Stimulated activated CD4-positive, alpha-beta T cell treated with anti-CD3 and anti-CD28 coated beads, TNF-alpha, amount 100 ng/mL, for 4 hours (primary cell): ENCODE measurements around the gene WWOX.

ENCODE experiments used
- DNase-seq, 3 experiments: peaks; one replicate each; pipeline ENCODE4 v3.0.0-alpha.2; 2020; ENCODE audit warnings: low read depth in 3 of 3

The WWOX gene

DNA sequence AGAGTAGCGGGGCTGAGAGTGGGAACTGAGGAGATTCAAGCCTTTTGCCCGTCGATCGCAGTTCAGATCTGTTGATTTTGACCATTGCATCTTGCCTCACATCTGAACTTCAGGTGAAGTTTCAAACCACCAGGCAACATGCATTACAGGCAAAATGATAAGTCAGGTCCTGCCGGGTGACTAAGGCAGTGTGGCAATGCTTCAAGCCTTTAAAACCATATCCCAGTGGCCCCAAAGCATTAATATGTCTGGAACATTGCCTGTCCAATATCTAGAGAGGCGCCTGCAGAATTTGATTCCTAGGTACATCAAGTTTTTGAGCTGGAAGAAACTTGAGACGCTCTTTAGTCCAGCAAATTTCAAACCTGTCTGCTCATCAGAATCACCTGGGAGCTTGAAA, 998.3 kb downstream of the WWOX start:
- DNase-seq = no peak

DNA sequence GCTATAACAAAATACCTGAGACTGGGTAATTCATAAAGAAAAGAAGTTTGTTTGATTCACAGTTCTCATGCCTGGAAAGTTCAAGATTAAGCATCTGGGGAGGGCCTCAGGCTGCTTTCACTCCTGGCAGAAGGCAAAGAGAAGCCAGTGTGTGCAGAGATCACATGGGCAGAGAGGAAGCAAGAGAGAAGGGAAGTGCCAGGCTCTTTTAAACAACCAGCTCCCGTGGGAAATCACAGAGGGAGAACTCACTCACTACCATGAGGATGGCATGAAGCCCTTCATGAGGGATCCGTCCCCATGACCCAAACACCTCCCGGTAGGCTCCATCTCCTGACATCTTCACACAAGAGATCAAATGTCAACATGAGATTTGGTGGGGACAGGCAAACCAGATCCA, 999.5 kb downstream of the WWOX start:
- DNase-seq = no peak

DNA sequence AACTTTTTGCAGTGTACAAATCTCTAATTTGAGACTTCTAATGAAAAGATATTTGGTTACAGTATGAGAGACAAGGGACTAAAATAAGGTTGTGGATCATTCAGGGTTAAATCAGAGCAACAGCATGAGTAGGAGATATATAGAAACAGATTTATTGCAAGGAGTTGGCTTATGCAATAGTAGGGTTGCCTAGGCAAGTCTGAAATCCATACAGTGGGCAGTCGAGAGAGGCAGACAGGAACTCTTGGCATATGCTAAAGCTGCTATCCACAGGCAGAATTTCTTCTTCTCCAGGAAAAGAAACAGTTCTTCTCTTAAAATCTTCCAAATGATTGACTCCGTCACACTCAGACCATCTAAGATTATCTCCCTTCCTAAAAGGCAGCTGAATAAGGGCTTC, 1000.3 kb downstream of the WWOX start:
- DNase-seq = no peak

DNA sequence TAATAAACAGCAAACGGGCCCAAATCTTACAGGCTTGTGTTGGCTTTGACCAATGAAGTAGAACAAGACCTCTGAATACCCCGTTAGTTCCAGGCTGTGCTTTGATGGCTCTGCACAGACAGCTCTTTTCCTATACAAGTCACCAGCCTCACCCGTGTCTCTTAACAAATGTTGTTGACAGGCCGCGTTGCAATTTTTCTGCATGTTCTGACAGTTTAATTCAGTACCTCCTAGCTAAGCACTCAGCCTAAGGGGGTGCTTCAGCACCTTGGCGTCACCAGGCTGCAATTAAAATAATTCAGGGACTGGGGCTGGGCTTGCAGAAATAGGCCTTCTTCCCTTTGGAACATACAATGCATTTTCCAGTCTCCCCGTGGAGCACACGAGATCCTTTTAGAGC, 1001.0 kb downstream of the WWOX start:
- no peak for DNase-seq

DNA sequence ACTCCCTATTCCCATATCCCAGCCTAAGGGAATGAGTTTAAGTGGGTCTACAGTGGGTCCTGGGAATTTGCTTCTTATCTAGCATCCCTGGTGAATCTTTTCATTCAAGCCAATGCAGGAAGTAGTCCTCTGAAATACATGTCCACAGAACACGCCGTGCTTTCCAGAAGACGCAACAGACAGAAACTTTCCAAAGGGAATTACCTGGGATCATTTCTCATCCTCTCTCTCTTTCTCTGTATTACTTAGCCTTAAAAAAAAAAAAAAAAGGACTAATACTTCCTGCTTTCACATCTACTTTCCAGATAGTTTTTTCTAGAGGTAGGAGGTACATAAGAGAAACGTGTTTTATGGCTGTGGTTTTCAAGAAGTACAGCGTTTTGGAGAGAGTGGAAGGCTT, 1002.0 kb downstream of the WWOX start:
- no peak for DNase-seq

DNA sequence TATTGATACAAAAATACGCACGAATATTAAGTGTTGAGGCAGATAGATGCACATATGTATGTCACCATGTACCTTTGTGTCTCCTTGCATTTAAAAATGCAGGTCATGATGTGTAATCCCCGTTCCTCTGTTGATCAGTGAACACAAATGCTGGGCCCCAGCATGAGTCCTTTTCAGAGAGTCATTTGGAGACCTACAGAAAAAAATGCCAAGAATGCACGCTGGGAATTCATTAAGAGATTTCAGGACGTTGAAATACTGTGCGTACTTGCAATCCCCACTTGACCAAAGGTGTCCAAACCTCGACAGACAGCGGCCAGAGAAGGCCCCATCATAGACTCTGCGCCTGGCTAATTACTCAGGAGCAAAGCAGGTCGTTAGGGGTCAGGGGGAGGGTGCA, 1005.1 kb downstream of the WWOX start:
- DNase-seq = no peak

DNA sequence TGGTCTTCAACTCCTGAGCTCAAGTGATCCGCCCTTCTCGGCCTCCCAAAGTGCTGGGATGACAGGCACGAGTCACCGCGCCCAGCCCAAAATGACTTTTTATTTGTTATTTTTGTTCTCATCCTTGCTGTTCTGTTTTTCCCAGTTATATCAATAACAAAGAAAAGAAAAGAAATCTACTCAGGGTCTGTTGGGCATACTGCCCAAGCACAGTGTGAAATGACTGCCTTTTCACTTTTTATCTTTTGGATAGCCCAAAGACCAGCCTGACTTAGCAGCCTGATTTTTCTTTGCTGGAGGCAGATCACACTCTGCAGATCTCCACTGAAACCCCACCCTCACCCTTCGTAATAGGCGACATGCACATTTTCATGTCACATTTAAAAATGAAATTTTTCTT, 1007.8 kb downstream of the WWOX start:
- no peak for DNase-seq

DNA sequence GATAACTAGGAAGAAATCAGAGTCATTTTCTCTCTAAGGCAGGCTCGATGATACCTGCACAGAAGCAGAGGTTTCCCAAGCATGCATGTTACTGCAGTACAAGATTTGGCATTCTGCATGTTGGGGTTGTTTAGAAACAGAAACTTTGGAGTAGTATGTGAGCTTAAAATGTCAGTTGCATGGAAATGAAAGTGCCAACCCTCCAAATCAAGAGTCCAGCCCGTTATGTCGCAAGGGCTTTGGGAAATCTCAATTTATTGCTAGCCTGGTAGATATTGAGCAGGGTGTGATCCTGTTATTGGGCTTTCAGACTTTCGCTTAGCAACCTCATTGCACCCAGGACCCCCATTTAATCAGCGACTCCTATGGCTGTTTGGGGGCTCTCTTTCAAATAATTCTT, 1010.3 kb downstream of the WWOX start:
- no peak for DNase-seq

DNA sequence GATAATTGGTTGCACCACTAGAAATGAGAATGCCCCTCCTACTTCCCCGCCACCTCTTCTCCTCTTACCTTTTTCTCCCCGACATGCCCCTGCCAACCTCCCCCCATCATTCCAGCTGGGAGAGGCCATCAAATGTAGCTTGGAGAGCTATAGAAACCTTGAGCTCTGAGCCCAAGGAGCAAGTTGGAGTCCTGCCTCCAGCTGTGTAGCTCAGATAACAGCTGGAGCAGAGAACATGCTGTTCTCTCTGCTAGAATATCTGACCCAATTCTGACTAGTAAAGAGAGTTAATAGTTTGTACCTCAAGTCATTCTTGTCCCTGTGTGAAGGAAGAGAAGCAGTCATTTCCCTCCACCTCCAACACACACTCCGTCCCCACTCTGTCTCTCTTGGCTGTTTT, 1010.8 kb downstream of the WWOX start:
- no peak for DNase-seq

DNA sequence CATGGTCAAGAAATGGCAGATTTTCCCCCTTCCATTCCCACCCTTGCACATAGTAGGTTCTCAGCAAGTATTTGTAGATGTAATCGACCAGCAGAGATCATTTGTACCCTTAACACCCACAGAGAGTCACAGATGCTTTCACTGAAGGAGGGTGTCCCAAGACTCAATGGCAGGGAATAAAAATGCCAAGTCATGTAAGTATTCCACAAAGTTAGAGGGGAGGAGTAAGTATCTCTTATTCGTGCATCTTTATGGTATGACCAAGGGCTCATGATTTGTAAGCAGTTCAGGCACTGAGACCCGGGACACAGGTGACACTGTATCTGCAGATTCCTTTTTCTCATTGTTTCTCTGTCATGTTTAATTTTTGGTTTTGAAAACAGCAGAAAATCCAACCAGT, 1011.5 kb downstream of the WWOX start:
- DNase-seq = no peak

DNA sequence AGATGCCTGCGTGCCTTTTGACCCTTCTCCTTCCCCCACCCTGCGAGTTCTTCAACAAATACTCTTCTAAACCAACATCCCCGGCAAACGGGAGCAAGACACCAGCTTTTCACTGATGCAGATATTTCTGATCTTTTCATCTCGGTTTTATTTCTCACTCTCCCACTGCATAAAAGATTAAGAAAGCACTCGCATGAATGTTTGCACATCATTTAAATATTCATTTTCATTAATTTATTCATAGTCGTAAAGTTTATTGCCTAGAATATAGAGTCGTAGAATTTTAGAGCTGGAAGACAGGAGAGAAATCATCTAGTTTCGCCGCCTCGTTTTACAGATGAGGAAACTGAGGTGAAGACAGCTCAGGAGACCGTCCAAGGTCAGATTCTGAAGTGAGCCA, 1013.0 kb downstream of the WWOX start:
- no peak for DNase-seq

DNA sequence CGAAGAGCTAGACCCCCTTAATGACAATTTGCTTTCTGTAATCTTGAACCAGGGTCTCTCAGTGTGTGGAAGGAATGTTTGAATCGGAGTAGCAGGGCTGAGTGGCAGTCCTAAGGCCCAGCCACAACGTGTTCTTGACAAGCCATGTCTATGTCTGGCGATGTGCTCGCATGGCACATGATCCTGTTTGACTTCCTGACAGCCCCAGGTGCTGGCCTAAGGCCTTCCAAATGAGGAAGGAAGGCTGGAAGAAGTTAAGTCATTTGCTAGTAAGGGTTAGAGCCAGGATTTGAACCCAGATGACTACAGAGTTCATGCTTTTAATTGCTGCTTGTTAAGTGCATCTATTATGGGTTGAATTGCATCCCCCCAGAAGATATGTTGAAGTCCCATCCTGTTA, 1014.4 kb downstream of the WWOX start:
- DNase-seq = no peak

DNA sequence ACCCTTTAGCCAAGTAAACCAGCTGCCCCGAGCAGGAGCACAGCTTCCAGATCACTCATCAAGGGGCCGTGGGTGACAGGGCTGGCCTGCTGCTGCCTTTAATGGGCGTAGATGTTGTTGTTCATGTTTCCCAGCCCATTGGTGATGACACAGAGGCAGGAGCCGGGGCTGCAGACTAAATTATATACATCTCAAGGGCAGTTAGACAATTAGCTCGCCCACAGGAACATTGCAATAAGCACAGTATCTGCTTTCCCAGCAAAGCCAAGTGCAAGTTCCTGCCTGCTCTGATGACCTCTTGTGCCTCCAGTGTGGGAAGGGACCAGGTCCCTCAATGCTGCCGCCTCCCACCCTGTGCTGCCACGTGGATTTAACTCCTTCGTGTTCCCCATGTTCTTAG, 1015.3 kb downstream of the WWOX start:
- DNase-seq = no peak

DNA sequence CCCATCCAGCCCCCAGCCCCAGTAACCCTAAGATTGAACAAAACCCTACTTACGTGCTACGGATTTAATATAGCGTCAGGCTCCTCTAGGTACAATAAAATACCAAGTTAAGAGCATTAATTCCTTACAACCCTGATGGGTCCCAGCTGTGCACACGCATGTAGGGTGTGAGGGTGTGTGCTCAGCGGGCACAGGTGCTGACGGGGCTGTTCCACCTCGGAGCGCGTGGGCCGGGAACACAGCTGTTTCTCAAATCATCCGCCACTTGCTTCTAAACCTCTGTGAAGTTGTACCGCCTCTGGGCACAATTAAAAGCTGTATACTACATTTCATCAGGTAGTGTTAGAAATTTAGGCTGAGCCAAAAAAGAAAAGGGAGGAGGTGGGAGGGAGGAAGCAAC, 1022.5 kb downstream of the WWOX start:
- DNase-seq = no peak

DNA sequence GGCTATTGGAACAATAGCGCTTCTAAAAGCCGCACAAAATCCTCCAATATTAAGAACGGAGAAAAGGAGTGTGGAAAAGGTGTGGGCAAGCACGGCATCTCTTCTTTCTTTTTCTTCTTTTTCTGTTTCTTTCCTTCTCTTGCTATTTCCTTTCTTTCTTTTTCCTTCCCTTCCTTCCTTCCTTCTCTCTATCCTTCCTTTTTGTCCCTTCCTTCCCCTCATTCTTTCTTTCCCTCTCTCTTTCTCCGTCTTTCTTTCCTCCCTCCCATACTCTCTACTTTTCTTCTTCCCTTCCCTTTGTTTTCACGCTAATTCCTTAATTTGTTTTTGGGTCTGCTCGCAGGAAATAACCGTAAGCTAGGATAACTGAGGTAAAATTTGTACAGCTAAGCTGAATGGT, 1022.9 kb downstream of the WWOX start:
- DNase-seq = no peak

DNA sequence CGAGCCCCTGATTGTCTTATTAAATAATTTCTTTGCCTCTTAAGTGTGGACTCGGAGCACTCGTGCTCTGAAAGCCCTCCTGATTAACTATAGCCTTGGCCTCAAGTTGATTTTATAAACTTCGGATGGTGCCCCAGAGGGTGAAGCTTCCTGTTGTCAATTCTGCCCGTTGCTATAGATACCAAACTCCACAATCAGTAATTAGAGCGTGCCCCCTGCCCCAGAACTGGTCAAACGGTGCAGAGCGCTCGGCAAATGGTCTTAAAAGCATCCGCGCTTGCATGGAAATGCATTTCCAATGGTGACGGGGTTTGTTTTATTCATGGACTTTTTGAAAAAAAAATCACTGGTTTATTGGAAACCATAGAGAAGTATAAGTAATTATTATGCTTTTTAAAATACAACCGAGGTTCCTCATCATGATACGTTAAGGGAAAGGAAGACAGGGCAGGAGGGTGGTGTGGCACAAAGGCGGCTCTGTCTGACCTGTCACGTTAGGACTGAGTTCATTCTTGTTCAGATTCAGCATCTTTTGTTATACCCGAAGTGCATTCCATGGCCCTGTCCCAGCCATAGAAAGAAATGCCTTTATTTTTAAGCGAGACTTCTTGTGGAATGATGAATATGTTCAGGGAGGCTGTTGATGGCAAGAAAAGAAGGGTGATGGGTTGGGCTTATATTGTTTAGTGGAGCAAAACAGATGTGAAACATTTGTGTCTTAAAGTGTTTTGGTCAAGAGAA, 1024.7 kb downstream of the WWOX start:
- DNase-seq = no peak

DNA sequence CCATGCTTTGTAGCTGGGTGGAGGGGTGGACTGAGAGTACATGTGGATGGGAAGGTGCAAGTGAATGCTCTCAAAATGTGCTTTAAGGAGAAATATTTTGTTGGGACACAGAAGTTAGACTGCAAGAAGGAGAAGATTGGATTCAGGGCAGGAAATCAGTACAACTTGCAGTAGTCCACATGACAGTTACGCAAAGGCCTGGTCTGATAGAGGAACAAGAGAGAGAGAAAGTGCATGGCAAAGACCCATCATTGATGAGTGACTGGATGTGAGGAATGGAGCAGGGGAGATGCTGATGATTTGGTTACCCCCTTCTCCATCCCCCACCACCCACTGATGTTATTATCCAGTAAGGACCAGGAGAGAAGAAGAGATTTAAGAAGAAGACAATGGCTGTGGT, 1028.3 kb downstream of the WWOX start:
- DNase-seq = no peak

DNA sequence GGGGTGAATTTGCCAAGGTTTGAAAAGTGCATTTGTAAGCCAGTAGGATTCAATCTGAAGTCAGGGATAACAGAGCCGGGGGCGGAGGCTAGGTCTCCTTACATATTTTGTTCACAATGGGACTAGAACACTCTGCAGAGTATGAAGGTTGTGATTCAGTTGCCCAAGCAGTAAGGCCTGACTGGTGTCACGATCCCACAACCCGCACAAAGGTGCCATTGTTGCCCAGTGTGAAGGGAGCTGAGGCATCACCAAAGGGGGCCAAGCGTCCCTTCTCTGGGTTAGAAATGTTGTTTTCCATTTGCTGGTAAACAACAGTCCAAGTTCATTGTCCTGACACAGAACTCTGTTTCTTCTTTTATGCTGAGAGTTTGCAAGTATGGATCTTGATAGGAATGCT, 1029.3 kb downstream of the WWOX start:
- DNase-seq = no peak

DNA sequence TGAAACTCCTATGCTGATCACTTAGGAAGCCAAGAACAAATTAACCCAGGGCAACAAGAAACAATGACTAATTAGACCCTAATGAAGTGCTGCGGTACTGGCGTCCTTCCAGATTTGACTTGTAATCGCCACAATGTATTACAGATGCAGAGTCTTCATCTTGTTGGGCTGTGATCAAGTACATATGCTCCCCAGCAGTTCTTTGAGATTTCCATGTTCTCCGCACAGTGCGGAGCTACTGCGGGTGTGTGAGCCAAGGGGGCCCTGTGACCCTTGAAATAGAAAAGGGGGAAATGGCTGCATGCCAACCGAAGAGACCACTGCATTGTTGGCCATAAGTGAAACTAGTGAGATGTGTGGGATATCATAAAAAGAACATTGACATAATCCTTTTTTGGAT, 1031.2 kb downstream of the WWOX start:
- no peak for DNase-seq

DNA sequence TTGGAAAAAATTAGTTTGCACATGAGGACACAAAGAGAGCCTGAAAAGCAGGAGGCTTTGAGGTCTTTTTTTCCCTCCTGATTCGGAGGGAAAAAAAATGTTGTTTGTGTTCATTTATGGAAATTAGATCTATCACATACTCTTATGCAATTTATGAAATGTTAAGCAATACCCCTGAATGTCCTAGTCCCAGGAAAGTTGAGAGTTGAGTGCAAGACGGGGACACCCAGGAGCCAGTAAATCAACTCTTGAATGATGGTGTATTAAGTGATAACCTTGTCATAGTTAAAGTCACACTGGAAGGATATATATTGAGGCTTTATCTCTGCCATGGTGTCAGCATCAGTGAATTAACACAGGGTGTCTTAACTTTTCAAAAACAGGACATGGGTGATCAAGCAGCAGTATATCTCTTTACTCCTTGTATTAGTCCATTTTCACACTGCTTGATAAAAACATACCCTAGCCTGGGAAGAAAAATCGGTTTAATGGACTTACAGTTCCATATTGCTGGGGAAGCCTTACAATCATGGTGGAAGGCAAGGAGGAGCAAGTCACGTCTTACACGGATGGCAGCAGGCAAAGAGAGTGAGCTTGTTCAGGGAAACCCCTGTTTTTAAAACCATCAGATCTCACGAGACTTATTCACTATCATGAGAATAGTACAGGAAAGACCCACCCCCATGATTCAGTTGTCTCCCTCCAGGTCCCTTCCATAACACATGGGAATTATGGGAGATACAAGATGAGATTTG, 1032.0 kb downstream of the WWOX start:
- DNase-seq = no peak

DNA sequence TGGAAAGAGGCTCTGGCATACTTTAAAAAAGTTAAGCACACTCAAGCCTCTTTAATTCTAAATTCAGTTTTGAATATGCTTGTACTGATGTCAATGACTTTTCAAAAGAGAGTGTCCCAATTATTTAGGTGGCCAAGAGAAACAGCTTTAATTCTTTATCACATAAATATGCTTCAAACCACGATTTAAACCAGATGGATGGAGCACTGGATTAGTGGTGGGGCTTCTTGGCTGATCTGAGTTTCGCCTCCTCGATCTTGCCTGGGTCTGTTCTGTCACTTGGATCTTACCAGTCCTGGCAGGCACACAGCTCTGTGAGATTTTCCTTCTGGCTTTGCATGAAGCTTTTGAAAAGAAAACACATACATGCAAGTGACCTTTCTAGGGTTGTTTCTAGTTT, 1033.2 kb downstream of the WWOX start:
- no peak for DNase-seq

DNA sequence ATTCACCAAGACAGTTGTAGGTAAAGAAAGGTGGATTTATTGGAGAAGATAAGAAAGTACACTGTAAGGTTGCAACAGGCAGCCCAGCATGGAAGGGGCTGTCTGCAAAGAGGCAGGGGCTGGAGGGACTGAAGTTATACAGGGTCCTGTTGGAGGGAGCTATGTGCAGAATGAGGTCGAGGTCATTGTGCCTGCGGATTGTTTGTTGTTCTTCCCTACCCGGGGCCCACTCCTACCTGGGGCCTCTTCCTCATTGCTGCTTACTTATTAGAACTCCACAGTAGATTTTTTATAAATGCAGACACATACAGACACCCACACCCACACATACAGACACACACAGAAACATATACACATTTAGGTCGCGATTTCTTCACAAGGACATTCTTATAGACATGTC, 1034.8 kb downstream of the WWOX start:
- no peak for DNase-seq

DNA sequence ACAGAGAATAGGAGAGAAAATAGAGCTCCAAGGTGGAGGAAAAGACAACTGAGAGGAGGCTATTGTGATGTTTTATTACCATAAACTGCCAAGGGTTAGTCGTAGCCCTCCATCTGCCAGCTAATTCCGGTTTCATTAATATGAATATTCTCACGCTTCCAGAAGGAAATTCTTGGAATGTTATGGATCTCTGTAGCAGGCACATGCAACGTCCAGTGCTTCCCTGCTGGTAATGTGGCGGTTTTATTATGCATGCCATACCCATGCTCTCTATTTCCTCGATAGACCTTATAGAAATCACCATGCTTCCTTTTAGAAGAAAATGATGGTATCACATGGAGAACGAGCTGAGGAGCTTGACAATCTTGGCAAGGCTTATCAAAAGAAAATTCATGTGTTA, 1037.5 kb downstream of the WWOX start:
- no peak for DNase-seq
